Measurements from ENCODE around the gene UTS2R.
"Not testable (repeated sequence)": the region's sequence is repeated elsewhere in the genome, so short reads cannot be mapped to it uniquely, and the experiment has no call there.

The UTS2R gene

GRCh38 chr17:82356845-82357355 lies 14.7 kb upstream of the UTS2R start:
- H3K4me3 ChIP-seq (ENCODE audit: low read depth, low read length): no peak overlapping the region
- DNase-seq (ENCODE audit: low read depth): no peak
- no peak for TF ChIP-seq CTCF (IDR thresholded peaks at IDR 0.05; ENCODE audit: low read depth, low read length, missing control alignments)

- no peak for TF ChIP-seq CTCF (IDR thresholded peaks at IDR 0.05; ENCODE audit: low read depth, low read length, missing control alignments)
- no peak for DNase-seq (ENCODE audit: low read depth)
- no peak overlapping the region for H3K4me3 ChIP-seq (ENCODE audit: low read depth, low read length)
These were observed 14.2 kb upstream of the UTS2R start for GRCh38 chr17:82357394-82357793.

- no peak for TF ChIP-seq CTCF (IDR thresholded peaks at IDR 0.05; ENCODE audit: low read depth, low read length, missing control alignments)
- no peak within 1 kb of the TSS for H3K4me3 ChIP-seq (ENCODE audit: low read depth, low read length)
These were observed 12.9 kb upstream of the UTS2R start, which contains the start of gene TEX19 for GRCh38 chr17:82358465-82359350. Gene TEX19, plus strand, starts transcription at chr17:82359247. Its CDS starts 2,904 bp downstream, at chr17:82362151.

GRCh38 chr17:82359451-82360074 lies 12.0 kb upstream of the UTS2R start:
- DNase-seq (ENCODE audit: low read depth); H3K4me3 ChIP-seq (ENCODE audit: low read depth, low read length): not testable (repeated sequence)

More at GRCh38 chr17:82358465-82359350, 12.9 kb upstream of the UTS2R start, which contains the start of gene TEX19:
- no peak for DNase-seq (ENCODE audit: low read depth)

GRCh38 chr17:82361885-82362633 lies 9.5 kb upstream of the UTS2R start:
- H3K4me3 ChIP-seq (ENCODE audit: low read depth, low read length): no peak overlapping the region
- TF ChIP-seq CTCF (IDR thresholded peaks at IDR 0.05; ENCODE audit: low read depth, low read length, missing control alignments): no peak
- DNase-seq (ENCODE audit: low read depth): no peak

GRCh38 chr17:82365606-82366295 lies 5.8 kb upstream of the UTS2R start:
- no peak for DNase-seq (ENCODE audit: low read depth)
- no peak overlapping the region for H3K4me3 ChIP-seq (ENCODE audit: low read depth, low read length)
- TF ChIP-seq CTCF (IDR thresholded peaks at IDR 0.05; ENCODE audit: low read depth, low read length, missing control alignments): no peak
